Muscle of leg (tissue), 11 donors: ENCODE measurements around the gene MARCHF11. TPM values are rescaled to one million over a fixed set of nuclear protein-coding genes. Genes with fewer than 3 reads are reported as not detected.
A peak's percentile ranks its signal among the peaks of the same experiment; 100 is the strongest.

Source experiments
- DNase-seq: peaks from one replicate; pipeline ENCODE4 v3.0.0; 2013
- H3K27ac ChIP-seq: one replicate; pipeline ENCODE4 v1.5.1; 2013; ENCODE audit warnings: mild to moderate bottlenecking, low read length, control low read depth
- H3K27me3 ChIP-seq: one replicate; pipeline ENCODE4 v1.6.1; 2013; ENCODE audit warnings: low read length; ENCODE audit not compliant: control insufficient read depth, insufficient read depth
- H3K36me3 ChIP-seq: one replicate; pipeline ENCODE4 v1.6.1; 2013; ENCODE audit warnings: low read length; ENCODE audit not compliant: control insufficient read depth, insufficient read depth
- H3K4me1 ChIP-seq: one replicate; pipeline ENCODE4 v1.6.1; 2013; ENCODE audit warnings: low read length; ENCODE audit not compliant: control insufficient read depth, insufficient read depth
- H3K4me3 ChIP-seq: one replicate; pipeline ENCODE4 v1.5.1; 2013; ENCODE audit warnings: low read length, control low read depth
- H3K9me3 ChIP-seq: replicated peaks from 2 replicates; pipeline ENCODE4 v1.6.1; 2013; ENCODE audit warnings: low read depth, low read length; ENCODE audit not compliant: control insufficient read depth
- WGBS: methylation state at CpG from one replicate; pipeline ENCODE4 v1.1.5; 2013; ENCODE audit warnings: missing lambda C conversion rate; ENCODE audit not compliant: insufficient coverage; 5-methylcytosine and 5-hydroxymethylcytosine counted together
- polyA plus RNA-seq, 8 donors: library from polyadenylated mRNA; unstranded; fragments of 120-200 nt; gene quantifications; one replicate each; pipeline versions ENCODE4 v1.2.1 to v1.2.3, GENCODE V29; 2013; ENCODE audit warnings: inconsistent platforms in 1 of 8, low replicate concordance in 1 of 8; ENCODE audit not compliant: insufficient read length in 8 of 8, insufficient read depth in 1 of 8
- total RNA-seq: library from RNA; stranded (reverse); fragments of 120-200 nt; gene quantifications from one replicate; pipeline ENCODE4 v1.2.4, GENCODE V29; 2013

Gene MARCHF11
- total and polyA plus RNA-seq, 9 donors, result 0.04 to 0.33 TPM; not detected in 7

DNA sequence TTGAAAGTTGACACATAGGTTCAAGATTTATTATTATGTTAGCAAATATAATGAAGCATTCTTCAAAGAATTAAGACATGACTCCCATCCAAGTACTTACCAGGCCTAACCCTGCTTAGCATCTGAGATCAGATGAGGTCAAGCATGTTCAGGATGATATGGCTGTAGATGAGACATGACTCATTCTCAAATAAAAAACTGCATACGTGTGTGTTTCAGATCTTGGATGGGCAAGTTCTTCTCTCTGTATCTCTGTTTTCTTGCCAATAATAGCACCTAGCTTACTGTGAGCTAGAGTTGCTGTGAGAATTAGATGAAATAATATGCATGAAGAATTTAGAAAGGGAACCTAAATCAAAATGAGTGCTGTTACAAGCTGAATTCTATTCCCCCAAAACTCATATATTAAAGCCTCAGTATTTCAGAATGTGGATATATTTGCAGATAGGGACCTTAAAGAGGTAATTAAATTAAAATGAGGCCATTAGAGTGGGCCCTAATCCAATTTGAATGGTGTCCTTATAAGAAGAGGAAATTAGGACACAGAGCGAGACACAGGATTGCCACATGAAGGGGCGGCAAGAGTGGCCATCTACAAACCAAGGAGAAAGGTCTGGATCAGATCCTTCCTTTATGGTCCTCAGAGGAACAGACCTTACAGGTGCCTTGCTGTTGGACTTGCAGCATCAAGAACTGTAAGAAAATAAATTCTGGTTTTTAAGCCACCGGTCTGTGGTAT lies 146.2 kb downstream of the MARCHF11 start:
- Histone ChIP-seq H3K27ac (no peak overlapping the region), H3K4me1 (no peaks in the 10 kb centered on the region), H3K36me3 (no peaks in the 10 kb centered on the region), H3K4me3 (no peak overlapping the region), H3K27me3 (no peaks in the 10 kb centered on the region), H3K9me3 (no peaks in the 10 kb centered on the region)
- 93% methylated on average over 3 of the region's 4 CpGs for WGBS
- DNase-seq, result no peak

DNA sequence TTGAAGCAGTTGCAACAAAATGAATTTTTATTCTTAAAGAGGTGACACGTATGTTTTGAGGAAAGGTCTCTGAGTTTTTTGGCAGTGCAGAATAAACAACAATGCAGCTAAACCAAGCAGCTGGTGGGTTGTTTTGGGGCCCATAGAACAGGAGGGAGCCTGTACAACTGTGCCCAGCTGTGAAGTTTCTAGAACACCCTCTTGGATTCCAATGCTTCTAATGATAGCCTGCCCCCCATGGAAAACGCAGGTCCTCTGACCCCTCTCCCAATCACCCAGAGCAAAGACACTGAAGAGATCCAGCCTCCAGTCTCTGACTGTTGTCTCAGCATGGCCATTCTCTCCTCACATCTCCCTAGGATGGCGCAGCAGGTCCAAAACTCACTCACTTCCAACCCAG lies 150.9 kb downstream of the MARCHF11 start:
- Histone ChIP-seq H3K27me3 (no peaks in the 10 kb centered on the region), H3K4me1 (no peaks in the 10 kb centered on the region), H3K36me3 (no peaks in the 10 kb centered on the region), H3K4me3 (no peak overlapping the region), H3K9me3 (no peaks in the 10 kb centered on the region), H3K27ac (no peak overlapping the region)
- WGBS, result 79% methylated on average over 2 of the region's 3 CpGs
- DNase-seq, result no peak

DNA sequence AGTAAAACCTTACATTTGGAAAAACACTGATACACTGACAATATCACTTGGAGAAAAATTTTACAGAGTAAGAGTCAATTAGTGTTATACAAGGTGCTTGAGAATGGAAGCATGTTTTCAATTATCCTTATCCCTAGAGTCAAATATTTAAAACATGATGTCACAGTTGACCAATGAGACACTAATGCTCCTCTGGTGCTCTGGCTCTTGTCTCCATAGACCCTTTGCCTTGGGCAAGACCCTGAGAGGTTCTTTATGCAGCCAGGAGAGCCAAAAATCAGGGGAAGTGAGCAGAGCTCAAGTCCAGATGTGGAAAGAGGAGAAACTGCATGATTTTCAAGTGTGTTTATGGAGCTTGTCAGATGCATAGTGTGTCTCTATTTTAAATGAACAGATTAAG lies 153.9 kb downstream of the MARCHF11 start:
- no peaks in the 10 kb centered on the region for H3K9me3 ChIP-seq
- peak; percentile 31 for DNase-seq
- no peaks in the 10 kb centered on the region for H3K27me3 ChIP-seq
- H3K36me3 ChIP-seq, result no peaks in the 10 kb centered on the region
- no peak overlapping the region for H3K4me3 ChIP-seq
- H3K27ac ChIP-seq, result no peak overlapping the region
- no peaks in the 10 kb centered on the region for H3K4me1 ChIP-seq

DNA sequence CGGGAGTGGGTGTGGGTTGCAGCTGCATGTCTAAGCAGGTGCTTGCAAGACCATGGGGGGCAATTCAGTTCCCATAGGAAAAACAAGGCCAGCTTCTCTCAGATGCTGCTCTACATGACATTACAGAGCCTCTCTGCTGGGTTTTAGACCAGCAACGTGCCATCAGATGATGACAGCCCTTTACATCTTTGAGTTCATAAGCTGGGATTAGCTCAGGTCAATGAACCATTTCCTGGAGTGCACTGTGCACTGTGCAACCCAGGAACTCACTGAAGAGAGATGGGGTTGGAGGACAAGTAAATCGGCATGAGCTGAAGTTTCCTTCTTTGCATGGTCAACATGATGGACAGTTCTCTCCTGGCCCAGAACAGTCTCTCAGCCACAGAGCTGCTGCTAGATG lies 160.6 kb downstream of the MARCHF11 start:
- WGBS, result 36% methylated on average over 3 of the region's 3 CpGs
- DNase-seq, result no peak

DNA sequence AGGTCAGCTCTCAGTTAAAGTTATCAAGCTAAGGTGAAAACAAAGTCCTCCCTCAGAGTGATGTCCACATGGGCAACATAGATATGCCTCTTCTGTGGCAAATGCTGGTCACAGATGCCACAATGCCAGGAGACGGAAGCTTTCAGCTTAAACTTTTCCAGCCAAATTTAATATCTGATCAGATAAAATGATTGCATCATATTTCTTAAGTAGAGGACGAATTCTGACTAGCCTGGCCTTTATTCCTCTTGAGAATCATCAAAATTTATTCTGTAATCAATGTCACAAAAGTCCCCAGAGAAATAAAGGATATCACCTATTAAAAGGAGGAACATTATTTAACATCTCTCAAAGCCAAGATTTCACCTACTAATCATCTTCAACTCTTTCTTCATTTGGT lies 161.9 kb downstream of the MARCHF11 start:
- no CpG with 5 or more reads among the region's 2 CpGs for WGBS
- no peak for DNase-seq

More for the DNA sequence above, 160.6 kb downstream of the MARCHF11 start:
- Histone ChIP-seq H3K4me1 (no peaks in the 10 kb centered on the region), H3K27me3 (no peaks in the 10 kb centered on the region), H3K36me3 (no peaks in the 10 kb centered on the region), H3K27ac (no peak overlapping the region), H3K4me3 (no peak overlapping the region), H3K9me3 (no peaks in the 10 kb centered on the region)

More for the DNA sequence above, 161.9 kb downstream of the MARCHF11 start:
- Histone ChIP-seq H3K9me3 (no peaks in the 10 kb centered on the region), H3K27me3 (no peaks in the 10 kb centered on the region), H3K27ac (no peak overlapping the region), H3K36me3 (no peaks in the 10 kb centered on the region), H3K4me3 (no peak overlapping the region), H3K4me1 (no peaks in the 10 kb centered on the region)
